SJCRH30 (cell line): Measurements from ENCODE around the gene MBD3L4. TPM values are rescaled to one million over a fixed set of nuclear protein-coding genes. Genes with fewer than 3 reads are reported as not detected.
"Not testable (repeated sequence)": the region's sequence is repeated elsewhere in the genome, so short reads cannot be mapped to it uniquely, and the experiment has no call there.

Experiments
- DNase-seq, 2 experiments: peaks; one replicate each; pipeline ENCODE4 v3.0.0-alpha.2; 2015 to 2020
- H3K27ac ChIP-seq: fragments of 250-450 bp; sonication (Bioruptor Pico); 2 replicates; pipeline ENCODE4 v1.5.1; 2020; ENCODE audit warnings: mild to moderate bottlenecking, moderate library complexity
- H3K27me3 ChIP-seq: fragments of 250-450 bp; sonication (Bioruptor Pico); 2 replicates; pipeline ENCODE4 v1.5.1; 2020; ENCODE audit warnings: mild to moderate bottlenecking, moderate library complexity
- H3K36me3 ChIP-seq: fragments of 250-450 bp; sonication (Bioruptor Pico); 2 replicates; pipeline ENCODE4 v1.5.1; 2020; ENCODE audit warnings: mild to moderate bottlenecking, moderate library complexity
- H3K4me1 ChIP-seq: fragments of 250-450 bp; sonication (Bioruptor Pico); 2 replicates; pipeline ENCODE4 v1.5.1; 2020; ENCODE audit warnings: mild to moderate bottlenecking, moderate library complexity
- H3K4me3 ChIP-seq: fragments of 250-450 bp; sonication (Bioruptor Pico); 2 replicates; pipeline ENCODE4 v1.5.1; 2020; ENCODE audit warnings: mild to moderate bottlenecking, moderate library complexity
- H3K9me3 ChIP-seq: fragments of 250-450 bp; sonication (Bioruptor Pico); replicated peaks from 2 replicates; pipeline ENCODE4 v1.5.1; 2020; ENCODE audit warnings: mild to moderate bottlenecking, moderate library complexity
- total RNA-seq: library from RNA; depleted of rRNA; stranded (reverse); fragments of >200 nt; shearing (Covaris generic); gene quantifications from 2 replicates; pipeline ENCODE4 v1.2.3, GENCODE V29; 2014

Gene MBD3L4
- total RNA-seq, 1 experiment from 2014 or later = not detected

GRCh38 chr19:7059977-7060376 lies 20.0 kb upstream of the MBD3L4 start:
- not testable (repeated sequence) for H3K9me3 ChIP-seq, H3K27ac ChIP-seq, H3K4me1 ChIP-seq, H3K36me3 ChIP-seq, H3K27me3 ChIP-seq, DNase-seq, H3K4me3 ChIP-seq

- DNase-seq, H3K9me3 ChIP-seq: not testable (repeated sequence)
These were observed 18.6 kb upstream of the MBD3L4 start, which contains the start of gene MBD3L3 for GRCh38 chr19:7058576-7058975. Gene MBD3L3 (minus strand): TSS chr19:7058676. CDS start chr19:7058605, 71 bp downstream.

GRCh38 chr19:7056371-7056770 lies 16.4 kb upstream of the MBD3L4 start:
- H3K36me3 ChIP-seq, DNase-seq, H3K4me3 ChIP-seq, H3K27me3 ChIP-seq, H3K4me1 ChIP-seq, H3K27ac ChIP-seq, H3K9me3 ChIP-seq: not testable (repeated sequence)

More at GRCh38 chr19:7058576-7058975, 18.6 kb upstream of the MBD3L4 start, which contains the start of gene MBD3L3:
- not testable (repeated sequence) for H3K36me3 ChIP-seq, H3K4me3 ChIP-seq, H3K27me3 ChIP-seq, H3K4me1 ChIP-seq, H3K27ac ChIP-seq

- H3K4me1 ChIP-seq, H3K4me3 ChIP-seq, H3K27ac ChIP-seq, H3K9me3 ChIP-seq, DNase-seq, H3K36me3 ChIP-seq, H3K27me3 ChIP-seq: not testable (repeated sequence)
These were observed 15.7 kb upstream of the MBD3L4 start for GRCh38 chr19:7055679-7056078.

- not testable (repeated sequence) for H3K4me3 ChIP-seq, H3K4me1 ChIP-seq, H3K9me3 ChIP-seq, H3K27ac ChIP-seq, H3K36me3 ChIP-seq, DNase-seq, H3K27me3 ChIP-seq
These were observed 14.8 kb upstream of the MBD3L4 start for GRCh38 chr19:7054635-7055368.

- H3K27ac ChIP-seq, H3K27me3 ChIP-seq, H3K4me1 ChIP-seq, H3K9me3 ChIP-seq, H3K36me3 ChIP-seq, DNase-seq, H3K4me3 ChIP-seq: not testable (repeated sequence)
These were observed 12.9 kb upstream of the MBD3L4 start for GRCh38 chr19:7052896-7053295.

- H3K36me3 ChIP-seq, H3K4me3 ChIP-seq, H3K4me1 ChIP-seq, H3K9me3 ChIP-seq, H3K27ac ChIP-seq, DNase-seq, H3K27me3 ChIP-seq: not testable (repeated sequence)
These were observed 11.4 kb upstream of the MBD3L4 start for GRCh38 chr19:7051421-7051820.

GRCh38 chr19:7049021-7049420 lies 9.0 kb upstream of the MBD3L4 start, which contains the start of gene MBD3L2:
Gene MBD3L2 (plus strand): TSS chr19:7049321. CDS start chr19:7049374, 53 bp downstream.
- not testable (repeated sequence) for H3K27ac ChIP-seq, H3K9me3 ChIP-seq, H3K4me3 ChIP-seq, H3K27me3 ChIP-seq, H3K4me1 ChIP-seq, H3K36me3 ChIP-seq, DNase-seq

GRCh38 chr19:7041563-7041962 lies 1.6 kb upstream of the MBD3L4 start:
- not testable (repeated sequence) for H3K27ac ChIP-seq, DNase-seq, H3K4me1 ChIP-seq, H3K4me3 ChIP-seq, H3K27me3 ChIP-seq, H3K9me3 ChIP-seq, H3K36me3 ChIP-seq

- H3K27ac ChIP-seq, H3K36me3 ChIP-seq, H3K9me3 ChIP-seq, H3K4me3 ChIP-seq, H3K27me3 ChIP-seq, H3K4me1 ChIP-seq, DNase-seq: not testable (repeated sequence)
These were observed 9.7 kb downstream of the MBD3L4 start, which contains the start of gene MBD3L5 for GRCh38 chr19:7030278-7030677. Gene MBD3L5 (plus strand): TSS chr19:7030578. CDS start chr19:7030612, 34 bp downstream.

- not testable (repeated sequence) for H3K9me3 ChIP-seq, H3K4me3 ChIP-seq, H3K4me1 ChIP-seq, H3K27me3 ChIP-seq, H3K36me3 ChIP-seq, H3K27ac ChIP-seq, DNase-seq
These were observed 11.2 kb downstream of the MBD3L4 start for GRCh38 chr19:7028790-7029189.

GRCh38 chr19:7021331-7021730 lies 18.6 kb downstream of the MBD3L4 start, which contains the start of gene MBD3L2B:
Gene MBD3L2B (minus strand): TSS chr19:7021431. CDS start chr19:7021397, 34 bp downstream.
- not testable (repeated sequence) for H3K36me3 ChIP-seq, H3K4me3 ChIP-seq, DNase-seq, H3K27ac ChIP-seq, H3K27me3 ChIP-seq, H3K9me3 ChIP-seq, H3K4me1 ChIP-seq

- no peak overlapping the region for H3K4me3 ChIP-seq
- DNase-seq = no peak
- no peaks in the 10 kb centered on the region for H3K27me3 ChIP-seq
- H3K27ac ChIP-seq = no peak overlapping the region
- H3K36me3 ChIP-seq = no peaks in the 10 kb centered on the region
- no peaks in the 10 kb centered on the region for H3K9me3 ChIP-seq
- no peaks in the 10 kb centered on the region for H3K4me1 ChIP-seq
These were observed 21.2 kb downstream of the MBD3L4 start for GRCh38 chr19:7018828-7019227.

- Histone ChIP-seq H3K36me3 (no peaks in the 10 kb centered on the region), H3K4me1 (no peaks in the 10 kb centered on the region), H3K9me3 (no peaks in the 10 kb centered on the region), H3K4me3 (no peak overlapping the region), H3K27me3 (no peaks in the 10 kb centered on the region), H3K27ac (no peak overlapping the region)
- DNase-seq = no peak
These were observed 26.3 kb downstream of the MBD3L4 start for GRCh38 chr19:7013678-7014077.

GRCh38 chr19:7010722-7011593 lies 29.0 kb downstream of the MBD3L4 start:
- no peak overlapping the region for H3K27ac ChIP-seq
- no peaks in the 10 kb centered on the region for H3K27me3 ChIP-seq
- no peaks in the 10 kb centered on the region for H3K4me1 ChIP-seq
- peak; percentile 7 to 9 for DNase-seq
- no peaks in the 10 kb centered on the region for H3K36me3 ChIP-seq
- H3K9me3 ChIP-seq = no peaks in the 10 kb centered on the region
- H3K4me3 ChIP-seq = no peak overlapping the region
